ENCODE results near the gene GOLGA6D.
"Not testable (repeated sequence)": the region's sequence is repeated elsewhere in the genome, so short reads cannot be mapped to it uniquely, and the experiment has no call there.

Gene GOLGA6D

GRCh38 chr15:75284152-75284551 is 1.5 kb downstream of the GOLGA6D start:
- DNase-seq = not testable (repeated sequence)

- not testable (repeated sequence) for DNase-seq
These were observed 11.0 kb downstream of the GOLGA6D start for GRCh38 chr15:75293660-75294059.

GRCh38 chr15:75298541-75299310 is 16.1 kb downstream of the GOLGA6D start:
- DNase-seq = not testable (repeated sequence)

- not testable (repeated sequence) for DNase-seq
These were observed 16.7 kb downstream of the GOLGA6D start for GRCh38 chr15:75299311-75299688.

- DNase-seq = not testable (repeated sequence)
These were observed 17.4 kb downstream of the GOLGA6D start for GRCh38 chr15:75300026-75300425.

- no peak for DNase-seq
These were observed 19.7 kb downstream of the GOLGA6D start for GRCh38 chr15:75302318-75302717.

- not testable (repeated sequence) for DNase-seq
These were observed 20.1 kb downstream of the GOLGA6D start for GRCh38 chr15:75302753-75303152.

- DNase-seq = no peak
These were observed 23.6 kb downstream of the GOLGA6D start for GRCh38 chr15:75306188-75306587.

- DNase-seq = no peak
These were observed 25.2 kb downstream of the GOLGA6D start for GRCh38 chr15:75307778-75308390.

GRCh38 chr15:75309711-75310110 is 27.1 kb downstream of the GOLGA6D start:
- no peak for DNase-seq

GRCh38 chr15:75312548-75312947 is 29.9 kb downstream of the GOLGA6D start:
- DNase-seq = not testable (repeated sequence)

- DNase-seq = no peak
These were observed 30.6 kb downstream of the GOLGA6D start for GRCh38 chr15:75313116-75313845.

GRCh38 chr15:75314552-75315290 is 32.1 kb downstream of the GOLGA6D start:
- DNase-seq = no peak

GRCh38 chr15:75319231-75319897 is 36.7 kb downstream of the GOLGA6D start:
- not testable (repeated sequence) for DNase-seq

GRCh38 chr15:75321711-75322110 is 39.1 kb downstream of the GOLGA6D start:
- DNase-seq = no peak

GRCh38 chr15:75325922-75326321 is 43.3 kb downstream of the GOLGA6D start:
- no peak for DNase-seq

GRCh38 chr15:75327005-75327404 is 44.4 kb downstream of the GOLGA6D start:
- DNase-seq = no peak

GRCh38 chr15:75327491-75327890 is 44.9 kb downstream of the GOLGA6D start:
- no peak for DNase-seq

- no peak for DNase-seq
These were observed 46.1 kb downstream of the GOLGA6D start for GRCh38 chr15:75328493-75329314.

- DNase-seq = no peak
These were observed 46.9 kb downstream of the GOLGA6D start for GRCh38 chr15:75329571-75329970.

- not testable (repeated sequence) for DNase-seq
These were observed 49.5 kb downstream of the GOLGA6D start for GRCh38 chr15:75332093-75332492.

Data from right forelimb (tissue), 1 donor.